ENCODE measurements around the gene KCTD15.

Gene KCTD15

GRCh38 chr19:33806434-33806881, 9.8 kb downstream of the KCTD15 start:
- Histone ChIP-seq H3K4me3 (ENCODE audit: severe bottlenecking) (no peak overlapping the region), H3K9me3 (ENCODE audit: severe bottlenecking) (no peaks in the 10 kb centered on the region), H3K27ac (ENCODE audit: poor library complexity, severe bottlenecking) (no peak overlapping the region), H3K4me1 (ENCODE audit: insufficient read depth, poor library complexity, severe bottlenecking) (peaks cover 5% of the 10 kb centered on the region), H3K27me3 (ENCODE audit: insufficient read depth, poor library complexity, severe bottlenecking) (no peaks in the 10 kb centered on the region), H3K36me3 (ENCODE audit: low read depth) (peaks cover 57% of the 10 kb centered on the region)
- ATAC-seq (ENCODE audit: low read depth) = no peak
- no peak for DNase-seq (ENCODE audit: low spot score)
- TF ChIP-seq CTCF (IDR thresholded peaks at IDR 0.05; ENCODE audit: poor library complexity, severe bottlenecking) = no peak

DNA sequence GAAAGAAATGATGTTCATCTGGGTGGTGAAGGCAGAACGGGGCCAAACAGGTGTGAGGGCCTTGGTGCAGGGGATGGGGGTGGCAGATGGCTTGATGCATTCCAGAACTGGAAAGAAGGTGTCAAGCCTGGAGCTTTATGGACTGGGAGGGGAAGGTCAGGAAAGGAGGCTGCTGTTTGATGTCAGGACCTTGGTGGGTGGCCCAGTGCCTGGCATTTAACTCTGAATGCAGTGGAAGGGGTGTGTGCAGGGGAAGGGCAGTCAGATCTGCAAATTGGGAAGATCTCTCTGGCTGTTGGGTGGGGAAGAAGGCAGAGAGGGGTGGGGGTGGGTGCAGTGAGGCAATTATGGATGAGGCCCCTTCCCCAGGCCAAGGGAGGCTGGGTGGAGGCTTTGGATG, 11.7 kb downstream of the KCTD15 start:
- H3K27ac ChIP-seq (ENCODE audit: poor library complexity, severe bottlenecking) = no peak overlapping the region
- H3K27me3 ChIP-seq (ENCODE audit: insufficient read depth, poor library complexity, severe bottlenecking) = no peaks in the 10 kb centered on the region
- DNase-seq (ENCODE audit: low spot score) = no peak
- peaks cover 41% of the 10 kb centered on the region for H3K36me3 ChIP-seq (ENCODE audit: low read depth)
- no peak overlapping the region for H3K4me3 ChIP-seq (ENCODE audit: severe bottlenecking)
- peaks cover 5% of the 10 kb centered on the region for H3K4me1 ChIP-seq (ENCODE audit: insufficient read depth, poor library complexity, severe bottlenecking)
- ATAC-seq (ENCODE audit: low read depth) = no peak
- TF ChIP-seq CTCF (IDR thresholded peaks at IDR 0.05; ENCODE audit: poor library complexity, severe bottlenecking) = no peak
- H3K9me3 ChIP-seq (ENCODE audit: severe bottlenecking) = no peaks in the 10 kb centered on the region

DNA sequence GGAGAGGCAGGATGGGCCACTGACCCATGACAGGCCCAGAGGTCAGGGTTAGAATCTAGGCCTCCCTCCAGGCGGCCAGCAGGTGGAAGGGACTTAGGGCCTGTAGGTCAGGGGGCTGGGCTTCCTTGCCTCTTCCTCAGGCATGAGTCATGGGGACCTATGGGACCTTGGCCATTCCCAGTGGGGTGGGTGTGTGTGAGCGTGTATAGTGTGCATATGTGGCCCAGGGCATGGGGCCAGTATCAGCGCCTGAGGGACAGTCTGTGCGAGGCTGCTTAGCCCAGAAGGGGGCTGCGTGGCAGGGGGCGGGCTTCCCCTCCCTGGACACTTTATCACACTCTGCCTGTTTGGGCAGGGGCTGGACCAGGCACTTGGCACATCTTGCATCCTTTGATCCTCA, 13.3 kb downstream of the KCTD15 start:
- Histone ChIP-seq H3K4me3 (ENCODE audit: severe bottlenecking) (no peak overlapping the region), H3K4me1 (ENCODE audit: insufficient read depth, poor library complexity, severe bottlenecking) (no peaks in the 10 kb centered on the region), H3K27me3 (ENCODE audit: insufficient read depth, poor library complexity, severe bottlenecking) (no peaks in the 10 kb centered on the region), H3K36me3 (ENCODE audit: low read depth) (peaks cover 30% of the 10 kb centered on the region), H3K27ac (ENCODE audit: poor library complexity, severe bottlenecking) (no peak overlapping the region), H3K9me3 (ENCODE audit: severe bottlenecking) (no peaks in the 10 kb centered on the region)
- 0 out of 3 replicates have a peak, but pooled peaks have one; percentile 22 for ATAC-seq (ENCODE audit: low read depth)
- no peak for DNase-seq (ENCODE audit: low spot score)
- no peak for TF ChIP-seq CTCF (IDR thresholded peaks at IDR 0.05; ENCODE audit: poor library complexity, severe bottlenecking)

- H3K9me3 ChIP-seq (ENCODE audit: severe bottlenecking) = no peaks in the 10 kb centered on the region
- H3K27me3 ChIP-seq (ENCODE audit: insufficient read depth, poor library complexity, severe bottlenecking) = no peaks in the 10 kb centered on the region
- no peaks in the 10 kb centered on the region for H3K4me1 ChIP-seq (ENCODE audit: insufficient read depth, poor library complexity, severe bottlenecking)
- no peak overlapping the region for H3K4me3 ChIP-seq (ENCODE audit: severe bottlenecking)
- DNase-seq (ENCODE audit: low spot score) (no peak), ATAC-seq (ENCODE audit: low read depth) (no peak)
- no peak for TF ChIP-seq CTCF (IDR thresholded peaks at IDR 0.05; ENCODE audit: poor library complexity, severe bottlenecking)
- no peak overlapping the region for H3K27ac ChIP-seq (ENCODE audit: poor library complexity, severe bottlenecking)
- peaks cover 25% of the 10 kb centered on the region for H3K36me3 ChIP-seq (ENCODE audit: low read depth)
Measured at GRCh38 chr19:33810821-33811220, 14.2 kb downstream of the KCTD15 start.

- Histone ChIP-seq H3K9me3 (ENCODE audit: severe bottlenecking) (no peaks in the 10 kb centered on the region), H3K4me1 (ENCODE audit: insufficient read depth, poor library complexity, severe bottlenecking) (no peaks in the 10 kb centered on the region), H3K4me3 (ENCODE audit: severe bottlenecking) (no peak overlapping the region), H3K36me3 (ENCODE audit: low read depth) (peaks cover 25% of the 10 kb centered on the region), H3K27me3 (ENCODE audit: insufficient read depth, poor library complexity, severe bottlenecking) (no peaks in the 10 kb centered on the region), H3K27ac (ENCODE audit: poor library complexity, severe bottlenecking) (no peak overlapping the region)
- DNase-seq (ENCODE audit: low spot score) = no peak
- ATAC-seq (ENCODE audit: low read depth) = no peak
- no peak for TF ChIP-seq CTCF (IDR thresholded peaks at IDR 0.05; ENCODE audit: poor library complexity, severe bottlenecking)
Measured at GRCh38 chr19:33811246-33811645, 14.6 kb downstream of the KCTD15 start.
